GM12872 (cell line): Measurements from ENCODE around the gene PDE3B.

Source experiments
- TF ChIP-seq, protein P1 (sequence below): IDR thresholded peaks from 3 replicates; pipeline ENCODE4 v1.5.1; 2011; ENCODE audit warnings: low read depth, mild to moderate bottlenecking, low read length, moderate library complexity; ENCODE audit not compliant: insufficient read depth

The PDE3B gene

GRCh38 chr11:14914536-14914935, 270.9 kb downstream of the PDE3B start:
- TF ChIP-seq, protein P1, sequence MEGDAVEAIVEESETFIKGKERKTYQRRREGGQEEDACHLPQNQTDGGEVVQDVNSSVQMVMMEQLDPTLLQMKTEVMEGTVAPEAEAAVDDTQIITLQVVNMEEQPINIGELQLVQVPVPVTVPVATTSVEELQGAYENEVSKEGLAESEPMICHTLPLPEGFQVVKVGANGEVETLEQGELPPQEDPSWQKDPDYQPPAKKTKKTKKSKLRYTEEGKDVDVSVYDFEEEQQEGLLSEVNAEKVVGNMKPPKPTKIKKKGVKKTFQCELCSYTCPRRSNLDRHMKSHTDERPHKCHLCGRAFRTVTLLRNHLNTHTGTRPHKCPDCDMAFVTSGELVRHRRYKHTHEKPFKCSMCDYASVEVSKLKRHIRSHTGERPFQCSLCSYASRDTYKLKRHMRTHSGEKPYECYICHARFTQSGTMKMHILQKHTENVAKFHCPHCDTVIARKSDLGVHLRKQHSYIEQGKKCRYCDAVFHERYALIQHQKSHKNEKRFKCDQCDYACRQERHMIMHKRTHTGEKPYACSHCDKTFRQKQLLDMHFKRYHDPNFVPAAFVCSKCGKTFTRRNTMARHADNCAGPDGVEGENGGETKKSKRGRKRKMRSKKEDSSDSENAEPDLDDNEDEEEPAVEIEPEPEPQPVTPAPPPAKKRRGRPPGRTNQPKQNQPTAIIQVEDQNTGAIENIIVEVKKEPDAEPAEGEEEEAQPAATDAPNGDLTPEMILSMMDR: no peak

GRCh38 chr11:14916403-14916802, 272.8 kb downstream of the PDE3B start:
- TF ChIP-seq, protein P1: no peak
